ENCODE results near the gene CLK3.

Gene CLK3

DNA sequence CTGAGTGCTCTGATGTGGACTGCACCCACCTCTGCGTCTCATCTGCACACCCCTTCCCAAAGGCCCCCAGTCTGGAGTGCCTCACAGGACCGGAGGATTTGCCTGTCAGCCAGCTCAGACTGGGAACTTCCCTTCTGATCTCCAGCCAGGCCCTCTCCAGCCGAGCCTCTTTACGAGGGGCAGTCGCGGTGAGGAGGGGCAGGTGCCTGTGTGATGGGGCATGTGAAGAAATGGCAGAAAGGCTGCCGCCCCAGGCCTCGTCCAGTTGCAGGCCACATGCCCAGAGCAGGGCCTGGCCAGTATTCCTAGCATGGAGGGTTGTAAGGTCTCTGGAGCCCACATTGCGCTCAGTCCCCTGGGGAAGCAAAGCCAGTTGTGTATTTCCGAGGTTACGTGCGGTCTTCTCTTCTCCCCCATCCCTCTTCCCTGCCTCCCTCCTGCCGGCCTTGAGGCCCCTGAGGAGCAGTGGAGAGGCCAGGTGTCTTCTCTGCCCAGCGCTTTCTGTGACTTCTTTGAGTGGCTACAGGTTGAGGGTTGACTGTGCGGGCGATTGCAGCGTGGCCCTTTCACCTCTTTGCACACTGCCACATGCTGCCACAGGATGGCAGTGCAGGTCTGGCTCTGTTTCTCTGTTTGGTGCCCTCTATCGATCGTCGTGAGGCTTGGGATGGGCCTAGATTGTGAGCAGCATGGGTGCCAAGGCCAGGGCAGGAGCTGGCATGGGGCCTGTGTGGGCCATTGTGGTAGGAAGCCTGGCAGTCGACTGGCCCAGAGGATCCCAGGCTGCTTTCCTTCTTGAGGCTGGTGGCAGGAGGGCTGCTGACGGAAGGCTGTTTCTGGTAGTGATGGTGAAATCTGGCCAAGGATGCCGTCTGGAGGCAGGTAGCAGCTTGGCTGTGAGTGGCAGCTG, 5.3 kb downstream of the CLK3 start:
- in situ Hi-C loops (cut with MboI; ENCODE audit: low sequenced_read_pairs), result no loop called here

DNA sequence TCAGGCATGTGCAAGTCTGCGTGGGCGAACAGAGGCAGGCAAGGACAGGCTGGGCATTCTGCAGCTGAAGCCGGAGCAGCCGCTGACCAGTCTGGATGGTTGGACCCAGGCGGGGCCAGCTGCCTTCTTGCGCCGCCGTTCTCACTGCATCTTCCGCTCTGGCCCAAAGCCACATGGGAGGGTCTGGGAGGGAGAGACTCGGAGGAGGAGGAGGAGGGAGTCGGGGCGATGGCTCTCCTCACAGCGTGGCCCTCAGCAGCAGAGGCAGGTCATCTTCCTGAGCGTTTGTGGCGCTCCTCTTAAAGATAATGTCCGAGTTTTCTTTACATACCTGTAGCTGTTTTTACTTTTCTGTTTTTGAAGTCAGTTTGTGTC, 5.9 kb downstream of the CLK3 start:
- in situ Hi-C loops (cut with MboI; ENCODE audit: low sequenced_read_pairs), result no loop called here

DNA sequence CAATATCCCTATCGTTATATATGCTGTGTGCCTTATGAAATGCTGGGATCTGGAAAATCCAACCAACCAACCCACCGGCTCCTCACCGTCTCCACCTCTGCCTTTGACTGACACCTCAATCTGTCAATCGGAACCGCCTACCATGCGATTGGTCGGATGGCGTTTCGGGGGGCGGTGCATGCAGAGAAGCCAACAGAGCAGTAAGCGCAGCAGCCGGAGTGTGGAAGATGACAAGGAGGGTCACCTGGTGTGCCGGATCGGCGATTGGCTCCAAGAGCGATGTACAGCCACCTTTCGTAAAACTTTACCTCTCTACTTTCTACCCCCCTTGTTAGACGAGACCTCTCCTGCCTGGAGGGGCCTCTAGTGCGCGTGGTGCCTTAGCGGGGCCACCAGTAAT, 6.3 kb downstream of the CLK3 start:
- in situ Hi-C loops (cut with MboI; ENCODE audit: low sequenced_read_pairs), result no loop called here

DNA sequence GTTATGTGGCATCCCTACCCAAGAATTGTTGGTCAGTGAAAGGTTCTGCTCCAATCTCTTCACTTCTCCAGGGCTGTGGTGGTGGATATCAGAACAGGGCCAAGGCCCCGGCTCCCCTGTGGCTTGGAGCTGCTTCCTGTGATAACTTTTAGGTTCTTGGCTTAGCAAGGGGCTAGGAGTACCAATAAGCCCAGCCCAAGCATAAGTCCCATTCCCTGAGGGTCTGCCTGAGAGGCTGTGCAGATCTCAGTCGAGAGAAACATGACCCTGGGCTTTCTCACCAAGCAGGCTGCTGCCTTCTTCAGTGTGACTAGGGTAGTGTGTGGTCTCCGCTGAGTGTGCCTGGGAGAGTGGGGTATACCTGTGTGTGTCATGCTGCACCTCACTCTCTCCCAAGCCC, 7.1 kb downstream of the CLK3 start:
- in situ Hi-C loops (cut with MboI; ENCODE audit: low sequenced_read_pairs), result no loop called here

- in situ Hi-C loops (cut with MboI; ENCODE audit: low sequenced_read_pairs), result no loop called here
Measured at GRCh38 chr15:74624020-74624602, 8.5 kb downstream of the CLK3 start.

- in situ Hi-C loops (cut with MboI; ENCODE audit: low sequenced_read_pairs), result no loop called here
Measured at GRCh38 chr15:74625693-74626092, 10.1 kb downstream of the CLK3 start.

GRCh38 chr15:74626336-74626735, 10.7 kb downstream of the CLK3 start:
- in situ Hi-C loops (cut with MboI; ENCODE audit: low sequenced_read_pairs), result no loop called here

DNA sequence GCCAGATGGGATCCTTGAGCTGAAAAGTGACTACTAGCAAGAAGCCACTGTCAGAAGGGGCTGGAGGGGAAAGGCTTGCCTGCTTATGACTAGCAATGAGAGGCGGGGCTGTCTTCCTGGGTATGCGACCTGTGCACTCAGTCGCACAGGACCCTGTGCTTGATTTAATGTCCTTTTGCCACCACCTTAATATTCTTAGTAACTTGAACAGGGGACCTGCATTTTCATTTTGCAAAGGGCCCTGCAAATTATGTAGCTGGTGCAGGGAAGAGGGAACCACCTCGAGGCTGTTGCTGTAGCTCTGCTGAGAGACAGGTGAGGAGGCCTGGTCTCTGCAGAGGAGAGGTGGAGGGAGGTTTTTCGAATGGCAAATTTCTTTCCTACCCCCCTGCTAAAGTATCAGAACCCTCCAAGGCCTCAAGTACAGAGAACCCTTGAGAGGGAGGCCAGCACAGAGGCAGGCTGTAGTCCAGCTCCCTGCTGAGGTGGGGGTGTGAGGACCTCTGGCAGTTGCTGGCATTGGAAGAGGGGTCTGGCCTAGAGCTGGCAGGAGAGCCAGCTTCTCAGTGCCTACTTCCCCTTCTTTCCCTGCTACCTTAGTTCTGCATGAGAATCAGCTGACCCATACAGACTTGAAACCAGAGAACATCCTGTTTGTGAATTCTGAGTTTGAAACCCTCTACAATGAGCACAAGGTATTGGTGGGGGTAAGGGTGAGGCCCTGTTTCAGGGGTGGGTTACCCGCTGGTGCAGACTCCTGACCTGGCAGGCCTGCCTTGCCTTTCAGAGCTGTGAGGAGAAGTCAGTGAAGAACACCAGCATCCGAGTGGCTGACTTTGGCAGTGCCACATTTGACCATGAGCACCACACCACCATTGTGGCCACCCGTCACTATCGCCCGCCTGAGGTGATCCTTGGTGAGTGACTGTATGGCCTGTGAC, 11.4 kb downstream of the CLK3 start:
- in situ Hi-C loops (cut with MboI; ENCODE audit: low sequenced_read_pairs), result no loop called here

GRCh38 chr15:74627766-74628165, 12.1 kb downstream of the CLK3 start:
- in situ Hi-C loops (cut with MboI; ENCODE audit: low sequenced_read_pairs), result no loop called here

DNA sequence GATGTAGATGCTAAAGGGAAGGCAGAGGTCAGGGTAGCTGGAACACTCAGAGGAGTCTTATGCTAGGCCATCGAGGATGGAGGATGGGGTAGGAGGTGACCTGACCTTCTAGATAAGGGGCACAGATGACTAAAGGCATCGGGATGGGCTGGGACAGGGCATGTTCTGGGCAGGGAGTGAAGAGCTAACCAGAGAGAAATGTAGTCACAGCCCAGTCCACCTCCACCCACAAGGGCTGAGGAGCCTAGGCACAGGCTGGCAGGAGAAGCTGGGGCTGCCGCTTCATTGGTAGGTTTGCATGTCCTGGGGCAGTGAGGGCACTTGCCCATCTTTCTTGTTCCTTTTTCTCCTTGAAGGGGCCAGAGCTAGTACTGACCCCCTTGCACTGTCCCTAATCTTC, 12.6 kb downstream of the CLK3 start:
- in situ Hi-C loops (cut with MboI; ENCODE audit: low sequenced_read_pairs), result no loop called here

- in situ Hi-C loops (cut with MboI; ENCODE audit: low sequenced_read_pairs), result no loop called here
Measured at GRCh38 chr15:74628949-74629348, 13.3 kb downstream of the CLK3 start.

DNA sequence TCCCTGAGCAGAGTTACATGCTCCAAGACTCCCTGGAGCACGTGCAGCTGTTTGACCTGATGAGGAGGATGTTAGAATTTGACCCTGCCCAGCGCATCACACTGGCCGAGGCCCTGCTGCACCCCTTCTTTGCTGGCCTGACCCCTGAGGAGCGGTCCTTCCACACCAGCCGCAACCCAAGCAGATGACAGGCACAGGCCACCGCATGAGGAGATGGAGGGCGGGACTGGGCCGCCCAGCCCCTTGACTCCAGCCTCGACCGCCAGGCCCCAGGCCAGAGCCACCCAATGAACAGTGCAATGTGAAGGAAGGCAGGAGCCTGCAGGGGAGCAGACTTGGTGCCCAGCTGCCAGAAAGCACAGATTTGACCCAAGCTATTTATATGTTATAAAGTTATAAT, 14.1 kb downstream of the CLK3 start:
- in situ Hi-C loops (cut with MboI; ENCODE audit: low sequenced_read_pairs), result loop anchor here (10.0 kb wide), 1 partner anchor 315 kb away; no protein-coding TSS in a partner anchor

DNA sequence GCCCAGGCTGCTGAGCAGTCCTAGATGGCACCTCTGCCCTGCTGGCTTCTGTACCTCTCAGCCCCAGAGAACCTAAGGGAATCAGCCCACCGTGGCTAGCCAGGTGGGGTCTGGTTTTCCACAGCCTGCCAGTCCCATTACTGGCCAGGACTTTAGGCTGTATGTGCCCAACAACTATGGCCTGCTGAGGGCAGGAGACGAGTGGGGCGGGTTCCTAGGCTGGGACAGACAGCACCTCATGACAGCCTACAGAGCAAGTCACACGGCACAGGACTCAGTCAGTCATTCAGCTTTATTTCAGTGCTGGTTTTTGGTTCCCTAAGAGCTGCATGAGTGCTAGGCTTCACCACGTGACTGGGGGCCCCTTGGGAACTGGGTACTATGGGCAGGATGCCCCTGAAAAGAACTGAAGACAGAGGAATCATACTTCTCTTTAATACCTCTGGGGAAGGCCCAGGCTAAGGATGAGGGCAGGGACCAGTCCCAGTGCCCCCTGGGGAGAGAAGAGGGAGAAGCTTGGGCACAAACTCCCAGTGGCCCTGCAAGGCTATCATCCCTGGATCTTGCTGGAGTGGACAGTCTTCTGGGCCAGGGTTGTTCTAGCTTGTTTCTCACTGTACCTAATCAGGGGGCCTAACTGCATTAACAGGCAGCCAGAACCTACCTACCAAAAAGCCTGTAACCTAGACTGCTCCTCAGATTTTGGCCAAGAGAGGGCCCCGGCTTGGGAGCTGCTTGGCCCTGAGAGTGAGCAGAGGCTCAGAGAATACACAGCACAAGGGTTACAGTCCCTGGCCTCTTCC, 14.8 kb downstream of the CLK3 start:
- in situ Hi-C loops (cut with MboI; ENCODE audit: low sequenced_read_pairs), result loop anchor here (10.0 kb wide), 1 partner anchor 314 kb away; no protein-coding TSS in a partner anchor

DNA sequence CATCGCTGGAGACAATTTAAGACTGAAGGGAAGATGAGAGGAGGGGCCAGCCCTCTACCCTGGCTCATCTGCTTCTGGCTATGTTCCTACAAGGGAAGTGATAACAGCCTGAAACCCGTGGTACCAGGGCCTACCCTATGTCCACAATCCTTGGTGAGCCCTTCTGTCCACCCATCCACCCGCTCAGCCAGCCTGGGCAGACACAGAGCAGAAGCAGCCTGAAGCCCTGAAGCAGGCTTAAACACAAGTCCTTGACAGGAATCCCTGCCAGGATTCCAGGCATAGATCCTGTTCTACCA, 15.4 kb downstream of the CLK3 start:
- in situ Hi-C loops (cut with MboI; ENCODE audit: low sequenced_read_pairs), result loop anchor here (10.0 kb wide), 1 partner anchor 314 kb away; no protein-coding TSS in a partner anchor

DNA sequence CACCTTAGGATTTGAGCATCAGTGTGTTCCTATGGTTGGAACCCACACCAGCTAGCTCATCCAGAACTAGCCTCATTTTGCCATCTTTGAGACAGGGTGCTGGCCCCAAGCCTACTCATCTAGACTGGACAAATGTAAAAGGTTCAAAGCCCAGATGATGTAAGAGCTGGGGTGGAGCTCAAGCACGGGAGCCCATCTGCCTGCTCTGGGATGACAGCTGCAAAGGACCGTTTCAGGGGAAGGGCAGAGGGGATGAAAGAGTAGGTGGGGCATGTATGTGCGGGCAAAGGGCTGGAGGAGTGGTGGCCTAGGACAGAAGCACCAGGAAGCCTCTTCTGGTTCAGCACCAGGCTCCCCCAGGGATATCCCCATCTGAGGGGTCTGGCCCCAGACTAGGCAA, 15.8 kb downstream of the CLK3 start:
- in situ Hi-C loops (cut with MboI; ENCODE audit: low sequenced_read_pairs), result loop anchor here (10.0 kb wide), 1 partner anchor 313 kb away; no protein-coding TSS in a partner anchor

DNA sequence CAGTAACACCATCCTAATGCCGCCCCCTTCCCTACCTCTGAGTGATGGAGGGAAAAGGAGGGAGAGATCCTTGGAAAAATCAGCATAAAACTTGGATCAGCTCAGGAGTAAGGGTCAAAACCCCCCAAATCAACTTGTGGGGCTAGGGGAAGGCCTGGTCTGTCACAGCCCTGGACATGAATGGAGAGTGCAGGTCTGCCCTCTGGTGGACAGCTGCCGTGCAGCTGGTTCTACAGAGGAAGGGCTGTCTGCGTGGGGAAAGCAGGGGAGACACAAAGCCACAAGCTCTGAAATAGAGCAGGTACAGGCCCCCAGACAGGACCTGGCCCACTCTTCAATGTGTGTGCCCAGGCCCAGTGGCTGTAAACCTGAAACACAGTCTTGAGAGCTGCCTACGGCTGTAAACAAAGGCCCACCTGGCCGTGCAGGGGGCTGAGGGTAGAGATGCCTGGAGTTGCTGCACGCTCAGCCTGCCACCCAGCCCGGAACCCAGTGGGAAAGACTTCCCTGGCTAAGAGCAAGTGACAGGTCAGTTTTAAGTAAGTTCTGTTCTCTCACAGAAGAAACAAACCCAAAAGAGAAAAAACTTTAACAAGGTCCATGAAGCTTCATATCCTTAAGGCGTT, 16.4 kb downstream of the CLK3 start:
- in situ Hi-C loops (cut with MboI; ENCODE audit: low sequenced_read_pairs), result loop anchor here (10.0 kb wide), 1 partner anchor 313 kb away; no protein-coding TSS in a partner anchor

DNA sequence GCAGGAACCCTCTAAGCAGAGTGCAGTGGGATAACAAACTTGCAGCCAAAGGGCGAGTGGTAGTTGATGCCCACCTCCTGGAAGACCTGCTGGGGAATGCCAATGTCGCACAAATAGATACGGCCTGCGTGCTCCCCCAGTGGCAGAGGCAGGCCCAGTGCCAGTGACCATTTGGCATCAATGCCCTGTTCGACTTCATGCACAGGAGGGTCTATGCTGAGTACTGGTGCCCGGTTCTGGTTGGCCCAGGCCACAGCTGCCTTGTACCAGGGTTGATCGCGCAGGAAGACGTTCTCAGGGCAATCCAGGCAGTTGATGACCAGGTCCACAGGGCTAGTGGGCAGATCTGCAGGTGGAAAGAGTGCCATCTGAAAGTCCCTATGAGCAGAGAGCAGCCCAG, 17.0 kb downstream of the CLK3 start:
- in situ Hi-C loops (cut with MboI; ENCODE audit: low sequenced_read_pairs), result loop anchor here (10.0 kb wide), 1 partner anchor 312 kb away; no protein-coding TSS in a partner anchor

GRCh38 chr15:74633781-74634180, 18.1 kb downstream of the CLK3 start:
- in situ Hi-C loops (cut with MboI; ENCODE audit: low sequenced_read_pairs), result loop anchor here (10.0 kb wide), 1 partner anchor 311 kb away; no protein-coding TSS in a partner anchor

DNA sequence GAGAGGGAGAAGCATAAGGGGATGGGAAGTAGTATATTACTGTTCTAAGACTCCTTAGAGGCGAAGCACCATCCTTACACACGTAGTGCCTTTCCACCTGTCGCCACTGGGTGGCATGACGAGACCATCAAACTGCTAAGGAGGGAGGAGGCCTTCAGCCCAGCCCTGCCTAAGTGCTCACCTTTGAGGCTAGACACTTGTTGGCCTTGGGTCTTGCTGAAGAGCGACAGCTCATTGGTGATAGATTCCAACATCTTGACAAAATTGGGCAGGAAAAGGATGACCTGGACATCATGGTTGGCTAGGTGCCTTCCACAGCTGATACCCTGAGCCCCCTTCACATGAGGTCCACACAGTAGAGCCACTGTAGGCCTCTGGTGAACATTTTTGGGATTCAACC, 19.6 kb downstream of the CLK3 start:
- in situ Hi-C loops (cut with MboI; ENCODE audit: low sequenced_read_pairs), result loop anchor here (10.0 kb wide), 1 partner anchor 310 kb away; no protein-coding TSS in a partner anchor

- in situ Hi-C loops (cut with MboI; ENCODE audit: low sequenced_read_pairs), result loop anchor here (10.0 kb wide), 1 partner anchor 308 kb away; no protein-coding TSS in a partner anchor
Measured at GRCh38 chr15:74636984-74637383, 21.3 kb downstream of the CLK3 start.

Measured in HL-60/S4 treated with phorbol 12-myristate 13-acetate at 8.2 ng/mL for 4 days and 3 days (cell line).